DOHH2 (cell line): Measurements from ENCODE around the gene TACR2.

Source experiments
- EZH2phosphoT487 ChIP-seq: fragments of 200-600 bp; sonication (generic); IDR thresholded peaks from 2 replicates; pipeline ENCODE4 v1.6.1; 2017; ENCODE audit warnings: borderline replicate concordance, mild to moderate bottlenecking, antibody characterized with exemption, low read length, moderate library complexity, mixed read lengths
- TF ChIP-seq, protein P1 (sequence below): fragments of 200-600 bp; sonication (generic); IDR thresholded peaks from one replicate; pipeline ENCODE4 v1.5.1; 2014; ENCODE audit warnings: antibody characterized with exemption, mild to moderate bottlenecking, low read depth, low read length; ENCODE audit not compliant: poor library complexity, severe bottlenecking

DNA sequence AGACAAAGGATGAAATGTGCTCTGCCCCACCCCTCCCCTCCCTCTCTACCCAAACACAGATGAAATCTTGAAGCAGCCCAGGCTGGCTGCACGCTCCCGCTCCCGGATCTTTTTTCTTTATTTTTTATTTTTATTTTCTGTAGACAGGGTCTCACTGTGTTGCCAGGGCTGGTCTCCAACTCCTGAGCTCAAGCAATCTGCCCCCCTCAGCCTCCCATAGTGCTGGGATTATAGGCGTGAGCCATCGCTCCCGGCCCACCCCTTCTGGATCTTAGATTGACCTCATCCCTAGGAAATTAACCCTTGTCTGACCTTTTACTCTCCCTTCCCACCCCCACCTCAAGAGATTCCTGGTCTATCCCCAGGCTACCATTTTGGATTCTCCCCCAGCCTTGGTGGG lies 14.3 kb downstream of the TACR2 start:
- TF ChIP-seq, protein P1, sequence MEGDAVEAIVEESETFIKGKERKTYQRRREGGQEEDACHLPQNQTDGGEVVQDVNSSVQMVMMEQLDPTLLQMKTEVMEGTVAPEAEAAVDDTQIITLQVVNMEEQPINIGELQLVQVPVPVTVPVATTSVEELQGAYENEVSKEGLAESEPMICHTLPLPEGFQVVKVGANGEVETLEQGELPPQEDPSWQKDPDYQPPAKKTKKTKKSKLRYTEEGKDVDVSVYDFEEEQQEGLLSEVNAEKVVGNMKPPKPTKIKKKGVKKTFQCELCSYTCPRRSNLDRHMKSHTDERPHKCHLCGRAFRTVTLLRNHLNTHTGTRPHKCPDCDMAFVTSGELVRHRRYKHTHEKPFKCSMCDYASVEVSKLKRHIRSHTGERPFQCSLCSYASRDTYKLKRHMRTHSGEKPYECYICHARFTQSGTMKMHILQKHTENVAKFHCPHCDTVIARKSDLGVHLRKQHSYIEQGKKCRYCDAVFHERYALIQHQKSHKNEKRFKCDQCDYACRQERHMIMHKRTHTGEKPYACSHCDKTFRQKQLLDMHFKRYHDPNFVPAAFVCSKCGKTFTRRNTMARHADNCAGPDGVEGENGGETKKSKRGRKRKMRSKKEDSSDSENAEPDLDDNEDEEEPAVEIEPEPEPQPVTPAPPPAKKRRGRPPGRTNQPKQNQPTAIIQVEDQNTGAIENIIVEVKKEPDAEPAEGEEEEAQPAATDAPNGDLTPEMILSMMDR: no peak
- TF ChIP-seq EZH2phosphoT487: no peak
